Urinary bladder (tissue), 4 donors: ENCODE data around the gene C17orf113. TPM values are rescaled to one million over a fixed set of nuclear protein-coding genes. Genes with fewer than 3 reads are reported as not detected.

Experiments
- DNase-seq: peaks from one replicate; pipeline ENCODE4 v3.0.0-alpha.2; 2015; ENCODE audit errors: extremely low spot score
- H3K27ac ChIP-seq: one replicate; pipeline ENCODE4 v1.5.1; 2013; ENCODE audit warnings: low read depth, mild to moderate bottlenecking, moderate library complexity
- H3K36me3 ChIP-seq: one replicate; pipeline ENCODE4 v1.6.1; 2013; ENCODE audit warnings: mild to moderate bottlenecking, moderate library complexity; ENCODE audit not compliant: insufficient read depth
- H3K4me1 ChIP-seq: one replicate; pipeline ENCODE4 v1.6.1; 2013; ENCODE audit warnings: mild to moderate bottlenecking, moderate library complexity; ENCODE audit not compliant: insufficient read depth
- H3K4me3 ChIP-seq: one replicate; pipeline ENCODE4 v1.5.1; 2013; ENCODE audit warnings: low read depth, low read length
- WGBS: extraction: QIAGEN DNeasy Blood & Tissue Kit; methylation state at CpG from one replicate; pipeline ENCODE4 v1.1.7; 2013; 5-methylcytosine and 5-hydroxymethylcytosine counted together
- polyA plus RNA-seq: library from polyadenylated mRNA; stranded (reverse); fragments of 200-250 nt; gene quantifications from one replicate; pipeline ENCODE4 v1.2.3, GENCODE V29; 2013
- total RNA-seq: library from RNA; depleted of rRNA; stranded (reverse); fragments of >200 nt; gene quantifications from one replicate; pipeline ENCODE4 v1.2.3, GENCODE V29; 2014
- donor health status: healthy with polysubstance abuse.
- donor health status: healthy.

C17orf113 gene
- total and polyA plus RNA-seq, 2 donors = 0.95 to 1.5 TPM

GRCh38 chr17:42061646-42062487 lies 11.5 kb upstream of the C17orf113 start:
- Histone ChIP-seq H3K4me3 (no peak overlapping the region), H3K27ac (no peak overlapping the region), H3K36me3 (no peaks in the 10 kb centered on the region), H3K4me1 (no peaks in the 10 kb centered on the region)
- WGBS = 63% methylated on average over 5 of the region's 5 CpGs
- DNase-seq = no peak

GRCh38 chr17:42060231-42060630 lies 9.8 kb upstream of the C17orf113 start:
- Histone ChIP-seq H3K4me1 (no peaks in the 10 kb centered on the region), H3K27ac (no peak overlapping the region), H3K36me3 (no peaks in the 10 kb centered on the region), H3K4me3 (no peak overlapping the region)
- DNase-seq = no peak
- WGBS = 82% methylated on average over 4 of the region's 4 CpGs

DNA sequence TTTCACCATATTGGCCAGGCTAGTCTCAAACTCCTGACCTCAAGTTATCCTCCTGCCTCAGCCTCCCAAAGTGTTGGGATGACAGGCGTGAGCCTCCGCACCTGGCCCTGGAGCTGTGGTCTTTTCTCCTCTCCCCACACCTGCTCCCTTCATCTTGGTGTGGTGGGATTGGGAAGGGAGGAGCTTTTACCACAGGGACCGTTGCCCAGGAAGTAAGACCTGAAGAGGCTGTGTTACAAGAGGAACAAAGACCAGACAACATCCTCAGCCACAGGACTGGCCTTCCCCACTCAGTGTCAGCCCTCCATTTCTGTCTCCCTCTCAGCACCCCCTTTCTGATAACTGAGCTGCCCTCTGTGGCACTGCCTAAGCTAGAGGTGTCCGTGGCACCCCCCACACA lies 9.4 kb upstream of the C17orf113 start:
- Histone ChIP-seq H3K27ac (no peak overlapping the region), H3K4me3 (no peak overlapping the region), H3K36me3 (no peaks in the 10 kb centered on the region), H3K4me1 (no peaks in the 10 kb centered on the region)
- 65% methylated on average over 4 of the region's 4 CpGs for WGBS
- no peak for DNase-seq

GRCh38 chr17:42058063-42058462 lies 7.7 kb upstream of the C17orf113 start:
- Histone ChIP-seq H3K4me3 (no peak overlapping the region), H3K4me1 (no peaks in the 10 kb centered on the region), H3K27ac (no peak overlapping the region), H3K36me3 (no peaks in the 10 kb centered on the region)
- no peak for DNase-seq
- 64% methylated on average over 7 of the region's 7 CpGs for WGBS

DNA sequence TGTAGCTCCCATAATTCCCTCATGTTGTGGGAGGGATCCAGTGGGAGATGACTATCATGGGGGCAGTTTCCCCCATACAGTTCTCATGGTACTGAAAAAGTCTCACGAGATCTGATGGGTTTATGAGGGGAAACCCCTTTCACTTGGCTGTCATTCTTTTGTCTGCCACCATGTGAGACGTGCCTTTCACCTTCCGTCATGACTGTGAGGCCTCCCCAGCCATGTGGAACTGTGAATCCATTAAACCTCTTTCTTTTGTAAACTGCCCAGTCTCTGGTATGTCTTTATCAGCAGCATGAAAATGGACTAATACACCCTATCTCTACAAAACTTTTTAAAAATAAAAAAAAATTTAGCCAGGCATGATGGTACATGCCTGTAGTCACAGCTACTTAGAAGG lies 6.2 kb upstream of the C17orf113 start:
- Histone ChIP-seq H3K27ac (no peak overlapping the region), H3K4me1 (no peaks in the 10 kb centered on the region), H3K36me3 (no peaks in the 10 kb centered on the region), H3K4me3 (no peak overlapping the region)
- 51% methylated on average over 3 of the region's 3 CpGs for WGBS
- DNase-seq = no peak

GRCh38 chr17:42055496-42055895 lies 5.1 kb upstream of the C17orf113 start:
- Histone ChIP-seq H3K36me3 (no peaks in the 10 kb centered on the region), H3K4me3 (no peak overlapping the region), H3K27ac (no peak overlapping the region), H3K4me1 (no peaks in the 10 kb centered on the region)
- WGBS = 33% methylated on average over 6 of the region's 6 CpGs
- no peak for DNase-seq

- Histone ChIP-seq H3K4me1 (no peaks in the 10 kb centered on the region), H3K36me3 (no peaks in the 10 kb centered on the region), H3K4me3 (no peak overlapping the region), H3K27ac (no peak overlapping the region)
- WGBS = 16% methylated on average over 3 of the region's 3 CpGs
- no peak for DNase-seq
These were observed 4.6 kb upstream of the C17orf113 start for GRCh38 chr17:42055027-42055426.

DNA sequence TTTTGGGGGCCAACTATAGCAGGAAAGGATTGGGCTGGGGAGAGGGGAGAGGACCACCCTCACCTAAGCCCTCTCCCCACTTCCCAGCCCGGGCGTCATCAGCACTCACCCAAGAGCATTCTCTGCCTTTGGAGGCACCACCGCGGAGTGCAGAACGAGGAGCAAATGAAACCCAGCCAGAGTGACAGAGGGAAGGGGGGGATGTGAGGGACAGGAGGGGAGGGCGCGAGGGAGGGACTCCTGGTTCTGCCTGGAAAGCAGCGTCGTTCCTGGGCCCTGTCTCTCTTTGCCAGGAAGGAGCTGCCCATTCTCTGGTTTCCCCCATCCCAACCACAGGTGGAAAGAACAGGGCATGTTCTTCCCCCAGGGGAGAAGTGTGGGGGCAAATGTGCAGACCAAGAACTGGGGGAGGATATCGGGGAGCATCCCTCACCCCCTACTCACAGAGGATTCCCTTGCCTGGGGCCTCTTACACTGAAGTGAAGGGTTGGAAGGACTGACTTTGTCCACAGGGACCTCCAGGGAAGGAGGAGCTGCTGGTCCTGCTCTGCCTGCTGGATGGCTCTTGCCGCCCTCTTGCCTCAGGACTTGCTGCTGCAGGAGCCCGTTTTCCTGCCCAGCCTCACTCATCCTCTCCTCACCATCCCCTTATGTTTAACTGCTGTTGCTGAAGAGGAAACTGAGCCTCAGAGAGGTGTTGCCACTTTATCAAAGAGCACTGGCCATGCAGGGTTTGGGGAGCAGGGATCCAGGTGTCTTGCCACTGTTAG lies 3.5 kb upstream of the C17orf113 start:
- Histone ChIP-seq H3K4me1 (no peaks in the 10 kb centered on the region), H3K4me3 (no peak overlapping the region), H3K27ac (no peak overlapping the region), H3K36me3 (no peaks in the 10 kb centered on the region)
- 15% methylated on average over 12 of the region's 12 CpGs for WGBS
- DNase-seq = no peak

- no peak overlapping the region for H3K27ac ChIP-seq
- no peak overlapping the region for H3K4me3 ChIP-seq
- WGBS = 75% methylated on average over 6 of the region's 6 CpGs
- H3K36me3 ChIP-seq = no peaks in the 10 kb centered on the region
- H3K4me1 ChIP-seq = no peaks in the 10 kb centered on the region
- DNase-seq = no peak
These were observed 2.0 kb upstream of the C17orf113 start for GRCh38 chr17:42052346-42052877.

DNA sequence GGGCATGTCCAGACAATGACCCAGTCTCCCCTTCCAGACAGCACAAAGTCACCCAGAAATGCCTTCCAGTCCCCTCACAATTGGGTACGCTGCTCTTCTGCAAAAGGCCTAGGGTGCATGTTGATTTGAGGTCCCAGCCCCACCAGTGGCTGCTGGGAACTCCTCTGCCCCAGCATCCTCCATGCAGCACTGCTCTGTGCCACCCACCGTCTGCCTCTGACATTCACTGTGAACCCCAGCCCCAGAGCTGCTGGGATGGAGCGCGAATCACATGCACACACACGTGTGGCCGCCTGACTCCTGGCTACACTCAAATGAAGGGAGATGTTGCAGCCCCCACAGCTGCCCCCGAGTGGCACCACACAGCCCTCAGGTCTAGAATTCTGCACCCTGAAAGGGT lies 1.2 kb upstream of the C17orf113 start:
- DNase-seq = no peak
- no peak overlapping the region for H3K4me3 ChIP-seq
- WGBS = 87% methylated on average over 7 of the region's 7 CpGs

DNA sequence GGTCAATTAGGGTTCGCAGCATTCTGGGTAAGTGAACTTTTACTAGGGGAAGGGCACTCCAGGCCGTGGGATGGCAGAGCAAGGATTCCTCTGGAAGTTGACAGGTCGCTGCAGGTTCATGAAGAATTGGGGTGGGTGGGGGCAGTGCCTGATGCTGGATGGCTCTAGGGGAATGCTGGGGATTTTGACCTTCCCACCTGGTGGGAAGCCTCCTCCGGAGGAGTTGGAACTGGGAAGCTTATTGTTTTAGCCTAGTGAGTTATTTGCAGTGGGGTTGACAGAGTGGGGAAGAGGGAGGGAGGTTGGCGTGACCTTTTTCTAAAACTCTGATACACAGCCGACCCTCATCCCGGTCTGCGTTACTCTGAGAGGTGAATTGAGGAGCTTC lies 606 bp upstream of the C17orf113 start:
- H3K4me1 ChIP-seq = no peaks in the 10 kb centered on the region
- 61% methylated on average over 8 of the region's 8 CpGs for WGBS
- no peak overlapping the region for H3K27ac ChIP-seq
- no peaks in the 10 kb centered on the region for H3K36me3 ChIP-seq
- H3K4me3 ChIP-seq = peak overlapping the region; percentile 66
- no peak for DNase-seq

More for the DNA sequence above, 1.2 kb upstream of the C17orf113 start:
- no peaks in the 10 kb centered on the region for H3K4me1 ChIP-seq
- no peaks in the 10 kb centered on the region for H3K36me3 ChIP-seq
- no peak overlapping the region for H3K27ac ChIP-seq

DNA sequence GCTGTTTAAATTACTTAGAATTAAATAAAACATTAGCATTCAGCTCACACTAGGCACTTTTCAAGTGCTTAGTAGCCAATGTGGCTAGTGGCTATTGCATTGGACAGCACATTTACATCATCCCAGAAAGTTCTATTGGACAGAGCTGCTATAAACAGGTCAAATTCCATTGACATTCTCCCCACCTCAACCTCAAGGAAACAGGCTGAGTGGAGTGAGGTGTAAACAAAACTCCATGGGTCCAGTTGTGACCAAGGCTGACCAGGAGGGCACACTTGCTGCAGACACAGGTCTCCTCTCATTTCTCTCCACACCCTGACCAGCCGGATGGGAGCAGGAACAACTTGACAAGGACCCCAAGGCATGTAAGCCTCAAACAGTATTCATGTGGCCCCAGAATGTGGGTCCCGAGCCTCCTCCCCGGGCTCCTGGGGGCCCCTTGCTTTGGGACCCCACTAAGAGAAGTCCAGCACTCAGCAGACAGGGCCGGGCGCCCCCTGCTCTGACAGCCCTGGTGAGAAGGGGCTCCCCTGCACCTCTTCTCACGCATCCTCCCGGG lies 488 bp downstream of the C17orf113 start:
- under 1% methylated on average over 7 of the region's 7 CpGs for WGBS

GRCh38 chr17:42047343-42047742 lies 3.1 kb downstream of the C17orf113 start:
- no peak for DNase-seq
- Histone ChIP-seq H3K4me1 (no peaks in the 10 kb centered on the region), H3K36me3 (no peaks in the 10 kb centered on the region), H3K4me3 (no peak overlapping the region), H3K27ac (no peak overlapping the region)
- 87% methylated on average over 12 of the region's 12 CpGs for WGBS

More for the DNA sequence above, 488 bp downstream of the C17orf113 start:
- Histone ChIP-seq H3K4me3 (peak overlapping the region; percentile 66), H3K36me3 (no peaks in the 10 kb centered on the region), H3K4me1 (no peaks in the 10 kb centered on the region), H3K27ac (no peak overlapping the region)
- no peak for DNase-seq
